CD4-positive, alpha-beta T cell treated with Interleukin-6 for 4 hours (primary cell): Measurements from ENCODE around the gene LIN52.

ENCODE experiments used
- DNase-seq: peaks from one replicate; pipeline ENCODE4 v3.0.0-alpha.2; 2020; ENCODE audit warnings: mixed read lengths

LIN52 gene

DNA sequence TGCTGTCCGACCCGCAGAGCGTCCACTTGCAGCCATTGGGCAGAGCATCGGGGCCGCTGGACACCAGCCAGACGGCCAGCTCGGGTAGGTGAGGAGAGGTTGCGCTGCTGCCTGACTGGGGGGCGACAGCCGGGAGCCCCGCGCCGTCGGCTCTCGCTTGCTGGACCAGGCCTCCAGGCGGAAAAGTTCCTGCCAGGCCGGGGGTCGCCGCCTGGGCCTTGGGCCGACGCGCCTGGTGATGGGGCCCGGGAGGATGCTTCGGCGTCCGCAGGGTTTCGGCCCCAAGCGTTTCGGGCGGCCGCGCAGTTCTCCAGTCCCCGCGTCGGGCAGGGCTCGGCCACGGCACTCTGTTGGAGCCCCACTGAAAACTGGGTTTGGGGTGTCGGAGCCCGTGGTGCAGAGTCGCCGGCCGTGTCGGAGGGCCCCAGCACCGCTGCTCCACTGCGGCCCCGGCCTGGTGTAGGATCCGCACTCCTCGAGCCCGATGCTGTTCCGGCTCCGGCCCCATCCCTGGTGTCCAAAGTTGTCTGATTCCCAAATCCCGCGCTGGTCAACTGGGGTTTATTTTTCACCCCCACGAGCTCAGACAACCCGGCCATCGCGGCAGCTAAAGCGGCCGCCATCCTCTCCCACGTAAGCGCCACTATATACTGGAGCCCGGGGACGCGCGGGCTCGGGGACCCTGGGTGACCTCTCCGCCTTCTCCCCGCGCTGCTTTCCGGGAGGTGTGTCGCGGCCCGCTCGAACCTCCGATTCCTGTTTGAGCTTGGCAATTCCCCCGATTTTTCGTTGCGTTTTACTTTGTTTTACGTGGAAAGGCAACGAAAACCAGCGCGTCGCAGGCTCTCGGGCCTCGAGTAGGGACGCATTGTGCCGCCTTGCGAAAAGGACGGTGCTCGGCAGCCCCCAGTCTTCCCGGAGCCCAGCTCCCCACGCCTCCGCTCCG is 155.4 kb downstream of the LIN52 start:
- DNase-seq = no peak

DNA sequence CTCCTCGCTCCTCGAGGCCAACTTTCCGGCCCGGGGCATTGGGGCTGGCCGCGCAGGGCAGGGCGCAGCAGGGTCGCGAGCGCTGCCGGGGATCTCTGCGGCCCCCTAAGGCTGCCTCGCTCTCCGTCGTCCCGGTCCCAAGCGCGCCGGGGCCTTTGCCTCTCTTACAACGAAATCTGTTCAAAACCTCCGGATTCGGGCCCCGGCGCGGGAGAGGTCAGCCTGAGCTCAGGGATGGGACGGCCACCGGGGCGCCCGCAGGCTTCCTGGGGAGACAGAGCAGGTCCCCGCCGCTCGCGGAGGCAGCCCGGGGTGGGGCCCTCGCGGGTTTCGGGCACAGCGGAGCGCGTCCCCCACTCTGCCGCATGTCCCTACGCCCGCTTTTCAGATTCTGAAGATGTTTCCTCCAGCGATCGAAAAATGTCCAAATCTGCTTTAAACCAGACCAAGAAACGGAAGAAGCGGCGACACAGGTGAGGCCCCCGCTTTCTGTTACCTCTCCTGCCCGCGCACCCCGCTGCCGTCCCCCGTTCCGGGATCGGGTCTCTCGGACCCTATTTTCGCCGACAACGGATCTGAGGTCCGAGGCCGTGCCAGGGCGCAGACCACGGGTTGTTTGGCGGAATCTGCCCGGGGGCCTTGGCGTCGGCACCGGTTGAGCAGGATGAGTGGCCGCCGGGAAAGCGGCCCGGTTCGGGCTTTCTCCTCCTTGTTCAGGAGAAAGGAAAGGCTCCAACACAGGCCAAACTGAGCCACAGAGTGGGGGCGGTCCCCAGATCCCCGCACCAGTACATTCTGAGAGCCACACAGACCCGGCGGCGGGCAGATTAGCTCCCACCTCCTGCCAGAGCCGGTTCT is 156.3 kb downstream of the LIN52 start:
- no peak for DNase-seq

DNA sequence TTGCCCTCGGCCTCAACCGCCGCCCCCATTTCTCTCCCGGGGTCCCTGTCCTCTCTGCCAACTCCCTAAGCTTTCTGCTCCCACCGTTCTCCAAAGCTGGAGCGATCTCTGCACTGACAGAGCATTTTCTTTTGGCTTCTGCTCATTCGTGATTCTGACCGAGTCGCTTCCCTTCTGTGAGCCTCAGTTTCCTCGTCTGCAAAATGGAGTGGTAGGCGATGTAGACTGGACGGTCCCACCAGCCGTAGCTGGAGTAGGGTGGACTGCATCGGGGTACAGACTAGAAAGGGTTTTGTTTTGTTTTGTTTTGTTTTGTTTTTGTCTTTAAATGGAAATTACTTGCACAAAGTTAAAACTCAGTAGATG is 156.9 kb downstream of the LIN52 start:
- no peak for DNase-seq

DNA sequence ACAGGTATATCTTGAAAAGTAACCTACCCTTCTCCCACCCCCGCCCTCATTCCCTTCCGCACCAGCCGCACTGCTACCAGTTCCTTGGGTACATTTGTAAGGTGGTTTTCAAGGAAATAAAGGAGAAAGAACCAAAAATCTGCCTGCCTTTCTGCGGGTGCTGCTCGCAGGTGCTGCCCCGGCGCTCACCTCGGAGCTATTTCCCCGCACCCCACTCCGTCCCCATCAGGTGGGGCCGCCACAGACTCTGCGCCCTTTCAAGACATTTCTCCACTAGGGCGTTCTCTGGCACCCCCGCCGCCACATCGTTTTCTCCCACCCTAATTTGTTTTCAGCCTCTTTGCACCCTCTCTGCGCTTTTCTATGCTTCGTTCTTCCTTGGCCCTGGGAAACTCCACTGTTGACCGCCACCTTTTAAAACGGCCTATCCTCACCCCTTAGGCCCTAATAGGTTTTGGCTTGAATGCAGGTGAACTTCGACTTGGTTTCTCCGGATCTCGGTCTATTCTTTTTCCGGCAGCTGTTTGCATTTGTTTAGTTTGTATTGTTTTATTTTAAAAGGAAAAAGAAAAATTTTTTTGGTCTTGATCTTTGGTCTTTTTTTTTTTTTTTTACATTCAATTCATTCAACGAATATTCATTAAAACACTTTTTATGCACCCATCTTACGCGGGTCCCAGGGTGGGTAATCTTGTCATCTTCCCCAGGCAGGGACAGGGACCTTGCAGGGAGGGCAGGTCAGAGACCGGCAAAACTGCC is 157.4 kb downstream of the LIN52 start:
- no peak for DNase-seq

DNA sequence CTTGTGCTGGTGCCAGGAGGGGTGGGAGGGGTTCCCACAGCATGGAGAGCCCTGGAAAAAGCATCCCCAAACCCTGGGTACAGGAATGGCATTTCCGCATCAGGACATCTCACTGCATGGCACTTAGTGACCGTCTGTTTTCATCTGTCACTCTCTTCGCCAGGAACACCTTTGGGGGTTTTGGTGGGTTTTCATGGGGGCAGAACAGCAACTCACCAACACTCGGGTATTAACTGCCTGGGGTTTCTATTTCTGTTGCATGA is 158.0 kb downstream of the LIN52 start:
- DNase-seq = no peak

DNA sequence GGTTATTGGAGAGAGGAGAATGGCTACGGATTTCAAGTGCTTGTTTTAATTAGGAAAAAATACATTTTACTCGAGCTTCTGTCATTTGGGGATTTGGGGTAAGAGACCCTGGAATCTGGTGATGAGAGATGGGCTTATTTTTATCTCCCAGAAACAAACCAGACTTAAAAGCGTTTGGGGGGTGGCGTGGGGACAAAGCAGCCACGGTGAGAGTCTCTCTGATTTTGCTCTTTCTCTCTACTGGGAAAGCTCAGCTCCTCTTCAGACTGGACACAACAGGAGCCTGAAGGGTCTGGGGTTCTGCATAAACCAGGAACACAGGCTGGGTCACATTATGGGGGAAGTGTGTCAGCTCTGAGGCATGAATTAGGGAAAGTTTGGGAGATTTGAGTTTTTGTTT is 158.3 kb downstream of the LIN52 start:
- DNase-seq = no peak

DNA sequence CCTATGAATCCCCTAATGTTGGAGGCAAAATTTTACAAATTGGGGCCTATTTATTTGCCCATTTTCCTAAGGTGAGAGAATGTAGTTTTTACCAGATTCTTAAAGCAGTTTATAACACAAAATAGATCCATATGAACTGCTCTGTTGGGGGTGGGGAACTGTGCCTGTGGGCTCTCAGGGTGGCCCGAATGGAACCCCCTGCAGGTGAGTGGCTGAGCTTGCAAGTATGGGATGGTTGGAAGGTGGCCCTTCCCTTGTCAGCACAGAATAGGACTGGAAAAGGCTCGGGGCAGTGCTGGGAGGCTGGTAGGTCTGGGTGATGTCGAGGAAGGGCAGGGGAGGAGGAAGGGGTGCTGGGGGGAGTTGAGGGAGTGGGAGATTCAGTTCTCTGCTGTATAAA is 159.4 kb downstream of the LIN52 start:
- DNase-seq = no peak

DNA sequence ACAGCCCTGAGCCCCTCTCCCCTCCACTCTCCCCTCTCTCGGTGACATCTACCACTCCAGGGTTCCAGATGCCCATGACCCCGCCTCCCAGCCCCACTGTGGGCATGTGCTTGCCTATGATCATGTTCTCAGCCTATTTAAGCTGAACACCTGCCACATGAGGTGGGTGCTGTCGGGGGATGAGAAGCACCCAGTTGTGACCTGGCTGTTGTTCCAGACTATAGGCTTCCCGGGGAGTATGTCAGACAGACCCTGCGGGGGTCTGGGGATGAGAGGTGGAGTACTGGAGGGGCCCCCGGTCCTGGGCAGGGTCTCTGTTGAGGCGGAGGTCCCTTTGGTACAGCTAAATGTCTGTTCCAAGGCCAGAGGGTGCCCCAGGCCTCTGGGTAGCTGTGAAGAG is 160.5 kb downstream of the LIN52 start:
- DNase-seq = no peak

DNA sequence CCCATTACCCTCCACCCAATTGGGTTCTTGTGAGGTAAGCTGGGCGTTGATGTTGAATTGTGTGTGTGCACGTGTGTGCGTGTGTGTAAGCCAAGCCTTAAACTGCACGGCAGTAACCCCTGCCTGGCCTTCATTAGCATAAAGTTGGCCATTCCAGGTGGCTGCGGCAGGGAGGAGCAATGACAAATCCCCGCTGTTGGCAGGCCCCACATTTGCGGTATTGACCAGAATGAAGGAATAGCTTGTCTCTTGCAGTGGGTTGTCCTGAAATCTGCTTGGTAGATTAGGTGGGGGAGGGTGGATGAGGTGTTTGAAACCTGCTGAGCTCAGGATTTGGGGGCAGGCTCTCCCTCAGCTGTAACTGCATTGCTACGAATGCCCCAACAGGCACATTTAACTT is 161.8 kb downstream of the LIN52 start:
- no peak for DNase-seq

DNA sequence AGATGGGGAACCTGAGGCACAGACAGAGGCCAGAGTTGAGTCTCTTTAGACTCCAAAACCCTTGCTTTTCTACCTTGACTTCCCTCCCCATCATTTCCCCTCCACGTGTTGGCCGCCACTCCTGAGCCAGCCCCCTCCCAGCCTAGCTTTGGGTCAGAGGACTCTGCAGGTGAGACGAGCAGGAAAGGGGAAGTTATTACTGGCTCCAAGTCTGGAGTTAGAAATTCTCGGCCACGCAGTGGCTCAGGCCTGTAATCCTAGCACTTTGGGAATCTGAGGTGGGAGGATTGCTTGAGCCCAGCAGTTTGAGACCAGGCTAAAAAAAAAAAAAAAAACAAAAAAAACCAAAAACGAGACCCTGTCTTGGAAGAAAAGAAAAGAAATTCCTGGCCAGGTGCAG is 163.3 kb downstream of the LIN52 start:
- DNase-seq = no peak

DNA sequence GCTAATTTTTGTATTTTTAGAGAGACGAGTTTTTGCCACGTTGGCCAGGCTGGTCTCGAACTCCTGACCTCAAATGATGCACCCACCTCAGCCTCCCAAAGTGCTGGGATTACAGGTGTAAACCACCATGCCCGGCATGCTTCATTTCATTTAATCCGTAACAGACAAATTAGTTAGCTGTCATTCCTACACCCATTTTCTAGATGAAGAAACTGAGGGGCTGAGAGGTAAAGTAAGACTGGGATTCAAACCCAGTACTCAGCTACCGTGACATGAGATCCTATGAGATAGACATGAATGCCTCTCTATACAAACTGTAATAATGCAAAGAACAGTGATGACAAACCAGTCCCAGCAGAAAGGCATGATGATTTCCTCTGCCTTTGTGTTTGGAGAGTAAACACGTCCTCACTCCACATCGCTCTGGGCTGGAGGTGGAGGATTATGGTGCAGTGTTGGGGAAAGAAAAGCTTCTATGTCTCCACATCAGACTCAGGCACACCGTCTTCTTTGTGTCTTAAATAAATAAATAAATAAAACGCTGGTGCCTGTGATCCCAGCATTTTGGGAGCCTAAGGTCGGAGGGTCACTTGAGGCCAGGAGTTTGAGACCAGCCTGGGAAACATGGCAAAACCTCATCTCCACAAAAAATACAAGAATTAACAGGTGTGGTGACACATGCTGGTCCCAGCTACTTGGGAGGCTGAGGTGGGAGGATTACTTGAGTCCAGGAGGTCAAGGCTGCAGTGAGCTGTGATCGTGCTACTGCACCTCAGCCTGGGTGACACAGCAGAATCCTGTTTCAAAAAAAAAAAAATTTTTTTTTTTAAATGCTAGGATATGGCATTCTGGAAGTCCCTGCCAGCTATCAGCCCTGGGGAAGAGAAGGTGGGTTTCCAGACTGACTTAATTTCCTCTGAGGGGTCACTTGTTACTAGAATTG is 164.9 kb downstream of the LIN52 start:
- no peak for DNase-seq
